ENCODE results near the gene ZNF521. TPM values are rescaled to one million over a fixed set of nuclear protein-coding genes. Genes with fewer than 3 reads are reported as not detected.

The ZNF521 gene
- total RNA-seq, 3 donors from 2014 or later, result 3.2 to 11.6 (median 7.9) TPM

GRCh38 chr18:25019931-25020330, 332.0 kb downstream of the ZNF521 start:
- DNase-seq (no peak), ATAC-seq (no peak)
- Histone ChIP-seq H3K4me1 (ENCODE audit: low read depth) (no peaks in the 10 kb centered on the region), H3K9me3 (no peaks in the 10 kb centered on the region), H3K4me3 (no peak overlapping the region), H3K36me3 (ENCODE audit: low read depth) (no peaks in the 10 kb centered on the region)
- no peak for TF ChIP-seq CTCF (IDR thresholded peaks at IDR 0.05)
- intact Hi-C loops (cut with DNase I, micrococcal nuclease), result no loop called here

- H3K4me1 ChIP-seq (ENCODE audit: low read depth), result no peaks in the 10 kb centered on the region
- no peaks in the 10 kb centered on the region for H3K36me3 ChIP-seq (ENCODE audit: low read depth)
- no peak for DNase-seq
- TF ChIP-seq CTCF (IDR thresholded peaks at IDR 0.05), result no peak
- no peaks in the 10 kb centered on the region for H3K9me3 ChIP-seq
- intact Hi-C loops (cut with DNase I, micrococcal nuclease), result no loop called here
- no peak for ATAC-seq
- H3K4me3 ChIP-seq, result no peak overlapping the region
Observed at GRCh38 chr18:25019086-25019860, 332.7 kb downstream of the ZNF521 start.

- no peak for ATAC-seq
- DNase-seq, result peak in 1 of 3 donors; percentile 3
- Histone ChIP-seq H3K4me1 (ENCODE audit: low read depth) (no peaks in the 10 kb centered on the region), H3K9me3 (no peaks in the 10 kb centered on the region), H3K4me3 (no peak overlapping the region), H3K36me3 (ENCODE audit: low read depth) (no peaks in the 10 kb centered on the region)
- intact Hi-C loops (cut with DNase I, micrococcal nuclease), result no loop called here
- no peak for TF ChIP-seq CTCF (IDR thresholded peaks at IDR 0.05)
Observed at GRCh38 chr18:25016666-25017065, 335.3 kb downstream of the ZNF521 start.

- no peak for ATAC-seq
Observed at GRCh38 chr18:25016181-25016580, 335.8 kb downstream of the ZNF521 start.

More at GRCh38 chr18:25016181-25016580, 335.8 kb downstream of the ZNF521 start:
- no peak for DNase-seq
- intact Hi-C loops (cut with DNase I, micrococcal nuclease), result no loop called here
- no peak for TF ChIP-seq CTCF (IDR thresholded peaks at IDR 0.05)
- H3K36me3 ChIP-seq (ENCODE audit: low read depth), result no peaks in the 10 kb centered on the region
- H3K9me3 ChIP-seq, result no peaks in the 10 kb centered on the region
- no peak overlapping the region for H3K4me3 ChIP-seq
- no peaks in the 10 kb centered on the region for H3K4me1 ChIP-seq (ENCODE audit: low read depth)
